Stimulated activated CD8-positive, alpha-beta memory T cell treated with anti-CD3 and anti-CD28 coated beads, Interleukin-4, amount 100 ng/mL, for 4 hours (primary cell): ENCODE results near the gene RASGRP3.

Source experiments
- DNase-seq, 2 donors: peaks; one replicate each; pipeline ENCODE4 v3.0.0-alpha.2; 2020; ENCODE audit warnings: low read depth in 2 of 2, low spot score in 1 of 2

The RASGRP3 gene

GRCh38 chr2:33491441-33492084 lies 15.1 kb downstream of the RASGRP3 start:
- no peak for DNase-seq

DNA sequence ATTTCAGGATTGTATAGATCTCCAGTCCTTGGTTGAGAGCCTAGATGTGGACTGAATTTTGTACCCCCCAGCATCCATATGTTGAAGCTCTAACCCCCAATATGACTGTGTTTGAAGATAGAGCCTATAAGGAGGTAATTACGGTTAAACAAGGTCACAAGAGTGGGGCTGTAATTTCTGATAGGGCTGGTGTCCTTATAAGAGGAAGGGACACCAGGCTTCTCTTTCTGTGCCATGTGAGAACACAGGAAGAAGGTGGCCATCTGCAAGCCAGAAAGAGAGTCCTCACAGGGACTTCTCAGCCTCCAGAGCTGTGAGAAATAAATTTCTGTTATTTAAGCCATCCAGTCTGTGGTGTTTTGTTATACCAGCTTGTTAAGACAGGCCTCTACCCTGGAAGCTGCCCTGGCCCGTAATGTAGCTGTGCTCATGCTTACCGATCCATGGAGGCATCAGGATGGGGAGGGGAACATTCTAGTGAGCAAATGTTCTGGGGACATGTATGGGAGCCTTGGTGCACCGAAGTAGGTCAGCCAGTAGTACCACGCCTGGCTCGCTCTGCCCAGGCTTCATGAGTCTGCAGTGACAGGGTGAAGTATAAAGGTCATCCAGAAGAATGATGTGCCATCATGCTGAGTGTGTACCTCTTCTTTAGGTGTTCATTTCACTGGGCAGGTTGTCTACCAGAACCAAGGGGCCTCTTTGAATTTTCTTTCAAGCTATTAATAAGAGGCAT lies 16.1 kb downstream of the RASGRP3 start:
- no peak for DNase-seq

- no peak for DNase-seq
Measured at GRCh38 chr2:33494155-33494779, 17.8 kb downstream of the RASGRP3 start.

DNA sequence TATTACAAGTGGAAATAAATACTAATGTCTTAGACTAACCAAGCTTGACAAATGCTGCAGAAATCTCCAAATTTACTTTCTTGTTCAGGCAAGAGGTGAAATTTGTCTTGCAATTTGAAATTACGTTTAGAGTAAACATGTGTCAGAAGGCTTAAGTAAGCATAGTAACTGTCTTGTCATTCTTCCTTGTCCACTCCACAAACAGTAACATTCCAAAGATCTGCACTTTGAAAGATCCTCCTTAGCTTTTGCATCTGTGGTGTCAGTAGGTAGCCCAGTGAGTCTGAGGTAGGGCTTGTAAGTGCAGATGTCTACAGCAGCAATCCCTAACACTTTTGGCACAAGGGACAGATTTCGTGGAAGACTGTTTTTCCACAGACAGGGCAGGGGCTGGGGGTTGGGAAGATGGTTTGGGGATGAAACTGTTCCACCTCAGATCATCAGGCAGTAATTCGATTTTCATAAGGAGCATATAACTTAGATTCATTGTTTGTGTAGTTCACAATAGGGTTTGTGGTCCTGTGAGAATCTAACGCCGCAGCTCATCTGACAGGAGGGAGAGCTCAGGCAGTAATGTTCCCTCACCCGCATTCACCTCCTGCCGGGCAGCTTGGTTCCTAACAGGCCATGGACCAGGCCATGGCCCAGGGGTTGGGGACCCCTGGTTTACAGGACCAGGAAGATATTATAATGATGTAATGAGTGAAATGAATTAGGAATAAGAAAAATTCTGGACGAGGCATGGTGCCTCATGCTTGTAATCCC lies 18.6 kb downstream of the RASGRP3 start:
- DNase-seq: no peak

DNA sequence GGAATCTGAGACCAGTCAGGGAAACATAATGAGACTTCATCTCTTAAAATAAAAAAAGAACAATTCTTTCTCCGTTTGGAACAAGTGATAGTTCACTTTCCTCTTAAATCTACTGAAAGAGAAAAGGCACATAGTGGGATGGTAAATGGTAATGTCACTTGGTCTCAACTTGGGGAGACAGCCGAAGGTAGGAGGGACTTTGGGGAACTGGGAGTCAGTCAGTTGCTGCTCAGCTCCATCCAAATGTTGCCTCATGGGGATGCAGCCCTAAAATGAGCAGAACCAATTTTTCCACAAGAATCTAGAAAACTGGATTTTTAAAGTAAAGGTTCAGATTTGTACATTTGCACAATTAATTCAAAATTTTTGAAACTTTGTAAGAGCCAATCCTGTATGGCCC lies 19.2 kb downstream of the RASGRP3 start:
- no peak for DNase-seq

- no peak for DNase-seq
Measured at GRCh38 chr2:33496150-33496549, 19.7 kb downstream of the RASGRP3 start.

- no peak for DNase-seq
Measured at GRCh38 chr2:33496726-33497125, 20.3 kb downstream of the RASGRP3 start.

DNA sequence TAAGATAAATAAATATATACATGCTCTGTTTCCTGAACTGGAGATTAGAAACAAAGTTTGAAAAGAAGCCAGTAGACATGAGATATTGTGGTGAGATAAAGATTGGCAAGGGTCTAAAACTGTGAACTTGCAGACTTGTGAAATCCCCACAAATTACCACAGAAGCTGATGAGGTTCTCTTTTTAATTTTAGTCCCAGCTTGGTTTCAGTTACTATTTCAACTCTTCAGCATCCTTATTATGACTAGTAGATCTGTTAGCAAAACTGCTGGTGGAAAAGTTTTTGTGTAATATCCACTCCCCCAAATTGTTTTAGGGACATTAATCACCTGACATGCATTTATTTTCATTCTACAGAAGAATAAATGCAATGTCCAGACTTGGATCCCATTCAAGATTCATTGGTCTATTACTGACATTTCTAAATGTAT lies 20.8 kb downstream of the RASGRP3 start:
- DNase-seq: no peak

DNA sequence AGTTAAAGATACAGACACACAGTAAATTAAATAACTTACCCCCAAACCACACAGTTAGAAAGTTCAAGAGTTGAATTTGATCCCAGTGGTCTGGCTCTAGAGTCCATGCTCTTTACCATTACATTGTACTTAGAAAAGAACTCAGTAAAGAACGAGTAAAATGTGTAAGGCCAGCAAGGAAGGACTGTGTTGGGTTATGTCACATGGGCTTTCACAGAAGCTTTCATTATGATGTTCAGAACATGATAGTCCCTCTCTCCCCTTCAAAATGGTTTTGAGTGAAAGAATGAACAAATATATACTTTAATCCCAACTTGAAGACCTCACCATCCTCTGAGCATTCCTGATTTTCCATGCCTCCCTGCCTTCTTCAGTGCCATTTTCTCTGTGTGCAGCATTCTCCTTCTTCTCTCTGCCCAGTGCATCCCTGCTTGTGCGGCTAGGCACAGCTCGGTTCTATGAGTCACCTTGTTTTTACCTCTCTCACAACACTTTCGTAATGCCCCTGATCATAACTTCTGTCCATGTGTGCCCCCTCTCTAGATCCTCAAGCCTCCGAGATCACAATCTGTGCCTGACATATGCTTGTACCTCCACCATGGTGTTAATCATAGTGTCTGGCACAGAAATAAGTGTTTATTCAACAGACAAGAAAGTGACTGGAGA lies 22.0 kb downstream of the RASGRP3 start:
- DNase-seq: no peak

DNA sequence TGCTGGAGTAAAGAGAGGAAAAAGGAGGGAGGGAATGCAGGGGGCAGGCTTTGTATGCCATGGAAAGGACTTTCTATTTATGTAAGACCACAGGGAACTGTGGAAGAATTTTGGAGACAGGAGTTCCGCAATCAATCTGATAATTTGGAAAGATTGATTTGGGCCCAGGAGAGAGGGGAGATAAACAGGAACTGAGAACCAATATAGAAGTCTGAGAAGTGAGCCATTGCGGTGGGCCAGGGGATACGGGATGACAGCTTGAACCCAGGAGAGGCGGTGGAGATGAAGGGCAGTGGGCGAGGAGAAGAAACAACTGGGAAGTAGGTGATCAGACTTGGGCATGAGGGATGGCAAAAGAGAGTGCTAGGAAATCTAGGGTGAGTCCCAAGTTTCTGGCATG lies 23.7 kb downstream of the RASGRP3 start:
- DNase-seq: no peak

DNA sequence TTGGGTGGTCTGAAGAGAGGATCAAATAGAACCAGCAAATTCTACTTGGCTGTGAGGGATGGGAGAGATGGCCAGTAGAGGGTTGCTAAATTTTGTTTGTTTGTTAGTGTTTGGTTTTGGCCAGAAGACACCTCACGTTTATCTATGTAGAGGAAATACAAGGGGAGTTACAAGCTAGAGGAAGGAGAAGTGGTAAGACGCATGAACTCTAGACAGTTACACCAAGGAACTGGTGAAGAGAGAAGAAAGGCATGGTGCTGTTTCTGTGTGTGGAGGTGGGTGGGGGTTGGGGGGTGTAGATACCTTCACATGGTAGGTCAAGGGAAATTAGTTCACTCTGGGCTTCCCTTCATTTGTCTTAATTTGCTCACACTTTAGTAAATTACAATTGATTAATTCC lies 25.6 kb downstream of the RASGRP3 start:
- no peak for DNase-seq

- DNase-seq: no peak
Measured at GRCh38 chr2:33503002-33503401, 26.6 kb downstream of the RASGRP3 start.

GRCh38 chr2:33505966-33506365 lies 29.5 kb downstream of the RASGRP3 start:
- DNase-seq: no peak

GRCh38 chr2:33509908-33510585 lies 33.6 kb downstream of the RASGRP3 start:
- DNase-seq: no peak

DNA sequence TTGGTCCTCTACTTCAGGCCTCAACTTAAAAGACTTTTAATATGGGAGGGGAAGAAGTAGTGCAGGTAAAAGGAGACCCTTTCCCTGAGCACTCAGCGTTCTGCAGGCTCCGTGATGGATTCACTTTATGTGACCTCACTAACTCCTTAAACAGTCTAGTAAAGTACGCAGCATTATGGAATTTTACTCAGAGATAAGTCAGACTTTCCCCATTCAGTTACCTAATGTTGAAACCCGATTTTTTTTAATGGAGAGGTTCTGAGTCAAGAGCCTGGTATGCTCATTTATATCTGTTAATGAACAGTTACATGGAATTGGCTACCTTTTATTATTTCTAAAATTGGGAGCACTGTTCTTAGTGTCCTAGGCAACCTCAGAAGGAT lies 34.1 kb downstream of the RASGRP3 start:
- DNase-seq: no peak

GRCh38 chr2:33511141-33511540 lies 34.7 kb downstream of the RASGRP3 start:
- no peak for DNase-seq

- no peak for DNase-seq
Measured at GRCh38 chr2:33512112-33512511, 35.7 kb downstream of the RASGRP3 start.

GRCh38 chr2:33513480-33513879 lies 37.0 kb downstream of the RASGRP3 start:
- DNase-seq: no peak

- no peak for DNase-seq
Measured at GRCh38 chr2:33516456-33516995, 40.1 kb downstream of the RASGRP3 start.

DNA sequence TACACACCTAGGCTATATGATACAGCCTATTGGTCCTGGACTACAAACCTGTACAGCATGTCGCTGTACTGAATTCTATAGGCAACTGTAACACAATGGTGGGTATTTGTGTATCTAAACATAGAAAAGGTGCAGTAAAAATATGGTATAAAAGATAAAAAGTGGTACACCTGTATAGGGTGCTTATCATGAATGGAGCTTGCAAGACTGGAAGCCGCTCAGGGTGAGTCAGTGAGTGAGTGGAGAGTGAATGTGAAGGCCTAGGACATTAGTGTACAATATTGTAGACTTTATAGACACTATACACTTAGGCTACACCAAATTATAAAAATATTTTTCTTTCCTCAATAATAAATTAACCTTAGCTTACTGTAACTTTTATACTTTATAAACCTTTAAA lies 41.8 kb downstream of the RASGRP3 start:
- DNase-seq: no peak
